ENCODE measurements around the gene CPNE8.

DNA sequence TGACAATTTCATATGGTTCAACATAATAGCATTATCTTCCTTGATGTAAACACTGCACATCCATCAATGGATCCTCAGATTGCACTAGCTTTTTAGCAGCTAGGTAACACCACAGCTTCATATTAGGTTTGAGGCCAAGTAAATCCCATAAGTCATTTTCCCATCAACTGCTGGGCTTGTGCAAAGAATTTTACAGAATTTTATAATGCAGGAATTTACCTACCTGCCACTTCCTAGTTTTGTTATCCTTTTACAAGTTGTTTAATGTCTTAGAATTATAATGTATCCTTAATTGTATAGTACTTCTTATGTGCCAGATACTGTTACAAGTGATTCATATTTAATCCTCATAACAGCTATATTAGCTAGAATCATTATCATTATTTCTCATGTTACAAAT lies 36.4 kb downstream of the CPNE8 start:
- TF ChIP-seq GABPA (IDR thresholded peaks at IDR 0.05; ENCODE audit: low read depth): no peak
- TF ChIP-seq, protein P1, sequence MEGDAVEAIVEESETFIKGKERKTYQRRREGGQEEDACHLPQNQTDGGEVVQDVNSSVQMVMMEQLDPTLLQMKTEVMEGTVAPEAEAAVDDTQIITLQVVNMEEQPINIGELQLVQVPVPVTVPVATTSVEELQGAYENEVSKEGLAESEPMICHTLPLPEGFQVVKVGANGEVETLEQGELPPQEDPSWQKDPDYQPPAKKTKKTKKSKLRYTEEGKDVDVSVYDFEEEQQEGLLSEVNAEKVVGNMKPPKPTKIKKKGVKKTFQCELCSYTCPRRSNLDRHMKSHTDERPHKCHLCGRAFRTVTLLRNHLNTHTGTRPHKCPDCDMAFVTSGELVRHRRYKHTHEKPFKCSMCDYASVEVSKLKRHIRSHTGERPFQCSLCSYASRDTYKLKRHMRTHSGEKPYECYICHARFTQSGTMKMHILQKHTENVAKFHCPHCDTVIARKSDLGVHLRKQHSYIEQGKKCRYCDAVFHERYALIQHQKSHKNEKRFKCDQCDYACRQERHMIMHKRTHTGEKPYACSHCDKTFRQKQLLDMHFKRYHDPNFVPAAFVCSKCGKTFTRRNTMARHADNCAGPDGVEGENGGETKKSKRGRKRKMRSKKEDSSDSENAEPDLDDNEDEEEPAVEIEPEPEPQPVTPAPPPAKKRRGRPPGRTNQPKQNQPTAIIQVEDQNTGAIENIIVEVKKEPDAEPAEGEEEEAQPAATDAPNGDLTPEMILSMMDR (IDR thresholded peaks at IDR 0.05; ENCODE audit: insufficient read depth, low read length): no peak
- TF ChIP-seq, protein P2, sequence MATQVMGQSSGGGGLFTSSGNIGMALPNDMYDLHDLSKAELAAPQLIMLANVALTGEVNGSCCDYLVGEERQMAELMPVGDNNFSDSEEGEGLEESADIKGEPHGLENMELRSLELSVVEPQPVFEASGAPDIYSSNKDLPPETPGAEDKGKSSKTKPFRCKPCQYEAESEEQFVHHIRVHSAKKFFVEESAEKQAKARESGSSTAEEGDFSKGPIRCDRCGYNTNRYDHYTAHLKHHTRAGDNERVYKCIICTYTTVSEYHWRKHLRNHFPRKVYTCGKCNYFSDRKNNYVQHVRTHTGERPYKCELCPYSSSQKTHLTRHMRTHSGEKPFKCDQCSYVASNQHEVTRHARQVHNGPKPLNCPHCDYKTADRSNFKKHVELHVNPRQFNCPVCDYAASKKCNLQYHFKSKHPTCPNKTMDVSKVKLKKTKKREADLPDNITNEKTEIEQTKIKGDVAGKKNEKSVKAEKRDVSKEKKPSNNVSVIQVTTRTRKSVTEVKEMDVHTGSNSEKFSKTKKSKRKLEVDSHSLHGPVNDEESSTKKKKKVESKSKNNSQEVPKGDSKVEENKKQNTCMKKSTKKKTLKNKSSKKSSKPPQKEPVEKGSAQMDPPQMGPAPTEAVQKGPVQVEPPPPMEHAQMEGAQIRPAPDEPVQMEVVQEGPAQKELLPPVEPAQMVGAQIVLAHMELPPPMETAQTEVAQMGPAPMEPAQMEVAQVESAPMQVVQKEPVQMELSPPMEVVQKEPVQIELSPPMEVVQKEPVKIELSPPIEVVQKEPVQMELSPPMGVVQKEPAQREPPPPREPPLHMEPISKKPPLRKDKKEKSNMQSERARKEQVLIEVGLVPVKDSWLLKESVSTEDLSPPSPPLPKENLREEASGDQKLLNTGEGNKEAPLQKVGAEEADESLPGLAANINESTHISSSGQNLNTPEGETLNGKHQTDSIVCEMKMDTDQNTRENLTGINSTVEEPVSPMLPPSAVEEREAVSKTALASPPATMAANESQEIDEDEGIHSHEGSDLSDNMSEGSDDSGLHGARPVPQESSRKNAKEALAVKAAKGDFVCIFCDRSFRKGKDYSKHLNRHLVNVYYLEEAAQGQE (IDR thresholded peaks at IDR 0.05; ENCODE audit: insufficient replicate concordance, low read depth): no peak
- no peak for TF ChIP-seq POLR2AphosphoS5 (IDR thresholded peaks at IDR 0.05; ENCODE audit: low read depth)
- TF ChIP-seq SPI1 (IDR thresholded peaks at IDR 0.05; ENCODE audit: borderline replicate concordance, low read depth): no peak

Measured in HL-60 (cell line).